ENCODE data around the gene OPCML.

OPCML gene

DNA sequence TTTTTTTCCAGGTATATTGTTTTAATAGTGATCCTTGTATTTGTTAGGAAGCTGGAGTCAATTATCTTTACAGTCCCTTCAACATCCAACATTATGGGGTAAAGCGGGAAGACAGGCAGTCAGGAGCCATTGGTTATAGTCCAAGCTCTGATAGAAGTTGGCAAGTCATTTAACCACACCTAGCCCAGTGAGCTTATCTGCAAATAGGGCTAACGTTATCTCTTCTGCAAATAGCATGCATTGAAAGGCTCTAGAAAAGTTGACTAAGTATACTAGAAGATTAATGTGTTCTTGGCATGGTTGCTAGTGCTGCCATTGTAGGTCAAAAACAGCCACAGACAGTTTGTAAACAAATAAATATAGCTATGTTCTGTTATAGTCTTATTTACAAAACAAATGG lies 520.7 kb downstream of the OPCML start:
- in situ Hi-C loops (cut with HindIII; ENCODE audit: low sequenced_read_pairs): no loop called here

DNA sequence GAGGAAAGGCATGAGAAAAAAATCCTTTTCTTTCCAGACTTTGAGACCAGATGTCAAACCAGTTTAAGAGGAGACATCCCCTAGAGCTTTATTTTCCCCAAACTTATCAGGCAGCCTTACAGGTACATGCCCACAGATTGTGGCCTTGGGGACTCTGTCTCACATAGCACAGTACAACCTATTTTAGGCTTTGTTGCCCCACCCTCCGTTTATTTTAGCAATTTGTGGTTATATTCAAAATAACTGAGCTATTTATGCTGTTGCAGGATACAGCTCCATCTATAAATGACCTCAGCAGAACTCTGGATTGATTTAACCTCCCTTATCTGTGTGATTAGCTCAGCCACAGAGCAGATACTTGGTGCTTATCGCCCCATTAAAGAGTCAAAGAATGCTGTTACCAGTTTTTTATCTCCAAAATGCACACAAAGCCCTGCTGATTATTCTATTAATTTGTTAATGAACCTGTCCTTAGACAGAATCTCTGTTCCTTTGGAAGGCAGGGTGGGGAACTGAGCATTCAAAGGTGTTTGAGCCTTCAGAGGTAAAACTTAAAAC lies 525.2 kb downstream of the OPCML start:
- in situ Hi-C loops (cut with HindIII; ENCODE audit: low sequenced_read_pairs): no loop called here

DNA sequence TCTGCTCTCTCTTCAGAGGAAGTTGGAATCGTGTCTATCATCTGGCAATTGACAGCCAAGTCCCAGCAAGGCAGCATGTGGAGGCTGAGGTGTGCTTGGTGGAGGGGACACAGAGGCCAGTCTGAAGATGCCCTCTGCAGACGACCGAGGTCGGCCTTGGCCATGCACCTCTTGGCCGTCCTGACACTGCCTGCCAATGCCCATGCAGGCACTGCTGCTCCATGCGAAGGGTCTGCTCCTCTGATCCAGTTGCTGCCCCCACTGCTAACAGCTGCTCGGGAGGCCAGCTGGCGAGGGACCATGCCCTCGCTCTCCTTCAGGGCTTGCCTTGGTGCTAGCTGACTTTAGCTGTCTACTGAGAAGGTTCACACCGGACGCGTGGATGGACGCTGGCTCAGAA lies 527.9 kb downstream of the OPCML start:
- in situ Hi-C loops (cut with HindIII; ENCODE audit: low sequenced_read_pairs): no loop called here

DNA sequence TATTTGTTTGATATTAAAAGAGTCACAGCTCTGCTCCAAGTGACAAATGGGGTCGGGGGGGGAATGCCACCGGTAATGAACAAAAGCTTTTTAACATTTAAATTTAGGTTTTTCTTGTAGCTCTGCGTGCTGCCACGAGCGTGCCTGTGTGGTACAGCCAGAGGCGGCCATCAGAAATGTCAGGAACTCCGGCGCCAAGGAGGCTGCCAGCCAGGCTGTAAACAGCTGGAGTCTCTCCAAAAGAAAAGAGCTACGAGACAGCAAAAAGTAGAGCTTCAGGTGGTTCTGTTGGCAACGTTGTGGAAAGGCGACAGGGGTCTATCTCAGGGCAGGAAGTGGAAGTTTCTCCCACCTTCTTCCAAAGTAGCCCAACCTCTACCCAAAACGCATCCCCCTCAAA lies 532.8 kb downstream of the OPCML start:
- in situ Hi-C loops (cut with HindIII; ENCODE audit: low sequenced_read_pairs): no loop called here

- in situ Hi-C loops (cut with HindIII; ENCODE audit: low sequenced_read_pairs): no loop called here
Measured at GRCh38 chr11:132999031-132999430, 533.3 kb downstream of the OPCML start.

GRCh38 chr11:132997396-132997795 lies 534.9 kb downstream of the OPCML start:
- in situ Hi-C loops (cut with HindIII; ENCODE audit: low sequenced_read_pairs): no loop called here

GRCh38 chr11:132994966-132995365 lies 537.3 kb downstream of the OPCML start:
- in situ Hi-C loops (cut with HindIII; ENCODE audit: low sequenced_read_pairs): no loop called here

- in situ Hi-C loops (cut with HindIII; ENCODE audit: low sequenced_read_pairs): no loop called here
Measured at GRCh38 chr11:132993991-132994502, 538.3 kb downstream of the OPCML start.

- in situ Hi-C loops (cut with HindIII; ENCODE audit: low sequenced_read_pairs): no loop called here
Measured at GRCh38 chr11:132992838-132993631, 539.3 kb downstream of the OPCML start.

- in situ Hi-C loops (cut with HindIII; ENCODE audit: low sequenced_read_pairs): no loop called here
Measured at GRCh38 chr11:132988411-132988810, 543.9 kb downstream of the OPCML start.

DNA sequence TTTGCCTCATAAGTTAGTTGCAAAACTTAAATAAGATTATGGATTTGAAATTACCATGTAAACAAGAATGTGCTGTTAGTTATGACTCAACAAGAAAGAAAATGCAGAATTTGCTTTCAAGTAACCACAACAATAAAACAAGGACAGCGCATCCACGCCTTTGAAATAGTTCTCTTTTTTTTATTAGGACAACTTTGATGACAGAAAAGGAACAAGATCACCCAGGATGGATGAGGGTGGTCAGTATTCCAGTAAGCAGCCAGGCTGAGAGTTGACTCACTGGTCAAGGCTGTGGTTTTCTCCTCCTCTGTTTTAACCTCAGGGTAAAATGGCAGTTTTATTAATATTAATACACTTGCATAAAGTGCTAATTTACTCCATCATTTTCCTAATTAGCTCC lies 544.4 kb downstream of the OPCML start:
- in situ Hi-C loops (cut with HindIII; ENCODE audit: low sequenced_read_pairs): no loop called here

DNA sequence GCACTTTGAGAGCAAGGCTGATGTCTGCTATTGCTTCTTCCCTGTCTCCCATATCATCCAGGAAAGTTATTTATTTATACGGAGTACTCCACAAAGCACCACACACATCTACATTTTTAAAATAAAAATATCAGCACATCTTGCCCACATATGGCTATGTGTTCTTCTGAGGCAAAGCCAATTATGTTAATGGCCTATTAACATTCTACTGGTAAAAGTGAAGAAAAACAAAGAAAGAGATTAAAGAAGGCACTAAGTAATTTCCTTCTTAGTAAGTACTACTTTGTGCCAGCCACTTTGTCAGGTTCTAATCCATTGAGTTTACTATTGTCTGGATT lies 548.7 kb downstream of the OPCML start:
- in situ Hi-C loops (cut with HindIII; ENCODE audit: low sequenced_read_pairs): no loop called here

DNA sequence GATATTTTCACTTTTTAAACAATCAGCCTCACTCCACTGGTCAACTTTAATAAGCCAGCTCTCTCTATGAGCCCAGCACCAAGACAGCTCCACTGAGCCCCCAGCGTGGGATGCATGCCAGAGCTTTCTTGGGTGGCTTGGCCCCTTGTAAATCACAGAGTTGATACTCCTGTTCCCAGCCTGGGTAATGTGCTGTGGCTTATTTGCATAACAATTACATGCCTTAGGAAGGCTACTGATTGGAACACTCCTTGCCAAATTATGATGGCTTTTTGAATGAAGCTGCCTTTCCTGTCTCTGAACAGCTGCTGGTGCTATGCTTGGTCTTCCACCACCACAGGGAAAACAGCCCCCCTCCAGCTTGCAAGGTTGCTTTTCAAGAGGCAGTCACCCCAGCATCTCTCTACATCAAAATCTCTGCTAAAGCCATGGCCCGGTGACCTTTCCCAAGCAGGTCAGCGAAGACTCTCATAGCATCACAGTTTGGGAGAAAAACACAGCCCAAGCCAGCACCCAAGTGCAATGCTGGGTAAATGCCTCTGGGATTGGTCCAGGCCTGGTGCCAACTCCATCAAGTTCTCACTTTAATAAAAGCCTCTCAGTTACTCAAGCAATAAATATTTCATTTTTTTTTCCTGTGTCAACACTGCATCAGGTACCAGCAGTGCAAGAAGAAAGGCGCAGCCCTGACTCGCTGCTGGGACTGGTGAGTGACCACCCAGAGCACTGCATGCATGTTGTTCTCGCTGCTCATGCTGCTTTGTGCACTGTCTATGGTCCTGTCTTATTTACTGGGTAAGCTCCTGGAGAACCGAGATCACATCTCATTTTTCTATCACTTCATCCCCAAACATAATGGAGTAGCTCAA lies 549.3 kb downstream of the OPCML start:
- in situ Hi-C loops (cut with HindIII; ENCODE audit: low sequenced_read_pairs): no loop called here

- in situ Hi-C loops (cut with HindIII; ENCODE audit: low sequenced_read_pairs): no loop called here
Measured at GRCh38 chr11:132981131-132981956, 551.0 kb downstream of the OPCML start.

GRCh38 chr11:132980670-132981069 lies 551.6 kb downstream of the OPCML start:
- in situ Hi-C loops (cut with HindIII; ENCODE audit: low sequenced_read_pairs): no loop called here

GRCh38 chr11:132977746-132978145 lies 554.6 kb downstream of the OPCML start:
- in situ Hi-C loops (cut with HindIII; ENCODE audit: low sequenced_read_pairs): no loop called here

- in situ Hi-C loops (cut with HindIII; ENCODE audit: low sequenced_read_pairs): no loop called here
Measured at GRCh38 chr11:132977241-132977640, 555.1 kb downstream of the OPCML start.

- in situ Hi-C loops (cut with HindIII; ENCODE audit: low sequenced_read_pairs): no loop called here
Measured at GRCh38 chr11:132976115-132976514, 556.2 kb downstream of the OPCML start.

- in situ Hi-C loops (cut with HindIII; ENCODE audit: low sequenced_read_pairs): no loop called here
Measured at GRCh38 chr11:132973686-132974085, 558.6 kb downstream of the OPCML start.

- in situ Hi-C loops (cut with HindIII; ENCODE audit: low sequenced_read_pairs): no loop called here
Measured at GRCh38 chr11:132972565-132972964, 559.7 kb downstream of the OPCML start.

DNA sequence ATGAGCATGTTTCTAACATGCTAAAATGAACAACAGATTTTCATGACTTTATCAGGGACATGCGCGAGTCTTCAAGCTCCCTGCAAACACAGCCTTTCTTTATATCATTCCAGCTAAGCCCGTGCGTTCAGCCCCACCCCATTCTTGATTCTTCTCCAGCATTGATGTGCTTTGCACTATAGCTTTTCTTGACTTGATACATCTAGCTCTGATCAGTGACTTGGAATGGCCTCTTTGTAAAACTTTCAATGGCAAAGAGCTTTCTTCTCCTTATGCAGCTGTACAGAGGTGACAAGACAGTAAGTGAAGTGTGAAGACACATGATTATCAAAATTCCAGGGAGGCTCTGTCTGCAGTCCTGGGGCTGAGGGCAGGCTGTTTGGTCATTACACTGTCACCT lies 561.0 kb downstream of the OPCML start:
- in situ Hi-C loops (cut with HindIII; ENCODE audit: low sequenced_read_pairs): no loop called here

Measured in endothelial cell of hepatic sinusoid (primary cell).